Keratinocyte (primary cell): ENCODE data around the gene CLPX. TPM values are rescaled to one million over a fixed set of nuclear protein-coding genes. Genes with fewer than 3 reads are reported as not detected.

ENCODE experiments used
- DNase-seq: peaks from one replicate; pipeline ENCODE4 v3.0.0-alpha.2; 2011; ENCODE audit warnings: low read depth, missing footprints, low spot score
- FAIRE-seq: peaks from 2 replicates; lab custom pipeline; 2011; peaks lifted over from hg19 to GRCh38; lab: Jason Lieb, UNC
- H2AFZ ChIP-seq: 2 replicates; pipeline ENCODE4 v1.6.0; 2012; ENCODE audit warnings: low read length, control low read depth, inconsistent platforms; ENCODE audit not compliant: control insufficient read depth
- H3K27ac ChIP-seq: 2 replicates; pipeline ENCODE4 v1.5.1; 2011; ENCODE audit warnings: low read length; ENCODE audit not compliant: control insufficient read depth, insufficient read depth
- H3K27me3 ChIP-seq: 3 replicates; pipeline ENCODE4 v1.6.0; 2011; ENCODE audit warnings: low read length; ENCODE audit not compliant: control insufficient read depth, insufficient read depth; ENCODE audit errors: extremely low read depth
- H3K36me3 ChIP-seq, 2 experiments: 2 replicates in 1 of 2; 3 replicates in 1 of 2; pipeline ENCODE4 v1.5.1; 2011; ENCODE audit warnings: low read length in 2 of 2, mild to moderate bottlenecking in 1 of 2; ENCODE audit not compliant: control insufficient read depth in 2 of 2, insufficient read depth in 2 of 2; ENCODE audit errors: extremely low read depth in 1 of 2
- H3K4me1 ChIP-seq: 3 replicates; pipeline ENCODE4 v1.5.1; 2011; ENCODE audit warnings: low read length; ENCODE audit not compliant: control insufficient read depth, insufficient read depth; ENCODE audit errors: extremely low read depth
- H3K4me2 ChIP-seq: 3 replicates; pipeline ENCODE4 v1.6.0; 2011; ENCODE audit warnings: low read depth, low read length; ENCODE audit not compliant: control insufficient read depth, insufficient read depth; ENCODE audit errors: extremely low read depth
- H3K4me3 ChIP-seq, 3 experiments: fragments of 200-600 bp in 1 of 3; sonication (generic) in 1 of 3; 2 replicates in 2 of 3; 3 replicates in 1 of 3; pipeline ENCODE4 v1.5.1; 2011 to 2016; ENCODE audit warnings: low read length in 3 of 3, mild to moderate bottlenecking in 3 of 3, control low read depth in 2 of 3, inconsistent platforms in 1 of 3, low read depth in 1 of 3, mixed read lengths in 1 of 3, mixed run types in 1 of 3, moderate library complexity in 1 of 3; ENCODE audit not compliant: control insufficient read depth in 2 of 3, insufficient read depth in 2 of 3; ENCODE audit errors: extremely low read depth in 1 of 3
- H3K79me2 ChIP-seq: 2 replicates; pipeline ENCODE4 v1.6.0; 2012; ENCODE audit warnings: low read length; ENCODE audit not compliant: control insufficient read depth, insufficient read depth
- H3K9ac ChIP-seq: 3 replicates; pipeline ENCODE4 v1.6.0; 2011; ENCODE audit warnings: low read length; ENCODE audit not compliant: control insufficient read depth, insufficient read depth; ENCODE audit errors: extremely low read depth
- H3K9me1 ChIP-seq: 3 replicates; pipeline ENCODE4 v1.6.0; 2011; ENCODE audit warnings: low read length; ENCODE audit not compliant: control insufficient read depth, insufficient read depth; ENCODE audit errors: extremely low read depth
- H3K9me3 ChIP-seq: 2 replicates; pipeline ENCODE4 v1.5.1; 2012; ENCODE audit warnings: low read depth, low read length; ENCODE audit not compliant: control insufficient read depth
- H4K20me1 ChIP-seq: 3 replicates; pipeline ENCODE4 v1.6.0; 2011; ENCODE audit warnings: low read length; ENCODE audit not compliant: control insufficient read depth, insufficient read depth; ENCODE audit errors: extremely low read depth
- CTCF ChIP-seq, 3 experiments: IDR thresholded peaks in 1 of 3; conservative IDR thresholded peaks in 1 of 3; optimal IDR thresholded peaks in 1 of 3; 2 replicates in 2 of 3; 3 replicates in 1 of 3; pipeline versions ENCODE3 to v1.5.1; 2011; ENCODE audit warnings: low read length in 3 of 3, mild to moderate bottlenecking in 3 of 3, moderate library complexity in 2 of 3, control low read depth in 1 of 3, inconsistent platforms in 1 of 3; ENCODE audit not compliant: insufficient read depth in 2 of 3; ENCODE audit errors: extremely low read depth in 1 of 3
- EZH2 ChIP-seq: IDR thresholded peaks from one replicate; pipeline ENCODE4 v1.6.1; 2012; ENCODE audit warnings: inconsistent platforms, mild to moderate bottlenecking, low read length, moderate library complexity
- dilution Hi-C: fragments of 300-500 bp; cut with MboI; formaldehyde crosslinking; loops from one replicate; pipeline ENCODE4 v1.7.0; 2020; ENCODE audit warnings: low sequenced_read_pairs; ENCODE audit not compliant: extremely low pct_ligation_motif_present
- polyA plus RNA-seq, 5 experiments: library from polyadenylated mRNA; depleted of rRNA in 3 of 5; stranded (reverse) in 3 of 5; stranded (forward) in 1 of 5; unstranded in 1 of 5; fragments of >200 nt; gene quantifications; 1 replicate in 1 of 5; 2 replicates in 3 of 5; 3 replicates in 1 of 5; pipeline versions ENCODE4 v1.2.1 to v1.2.3, GENCODE V29; 2011 to 2012; ENCODE audit warnings: missing spikeins in 2 of 5, low read depth in 1 of 5, low replicate concordance in 1 of 5

Gene CLPX
- polyA plus RNA-seq, 1 donor (not counting 4 experiments of a cell fraction or from before 2014, with no cell fraction given) = 51.5 TPM

GRCh38 chr15:65211482-65211982 is 26.4 kb upstream of the CLPX start:
- FAIRE-seq = no peak
- no peak overlapping the region for H3K27ac ChIP-seq
- DNase-seq = no peak
- H3K4me2 ChIP-seq = no peak overlapping the region
- H3K4me3 ChIP-seq = no peak overlapping the region
- no peaks in the 10 kb centered on the region for H4K20me1 ChIP-seq
- H2AFZ ChIP-seq = no peak overlapping the region
- H3K79me2 ChIP-seq = no peaks in the 10 kb centered on the region
- no peaks in the 10 kb centered on the region for H3K36me3 ChIP-seq
- dilution Hi-C loops = no loop called here
- no peaks in the 10 kb centered on the region for H3K9me1 ChIP-seq
- no peaks in the 10 kb centered on the region for H3K4me1 ChIP-seq
- no peaks in the 10 kb centered on the region for H3K9me3 ChIP-seq
- H3K9ac ChIP-seq = no peak overlapping the region
- H3K27me3 ChIP-seq = no peaks in the 10 kb centered on the region
- TF ChIP-seq EZH2 (no peak), CTCF (optimal IDR thresholded peaks at IDR 0.05 in 1 of 3, IDR thresholded peaks at IDR 0.05 in 1 of 3, conservative IDR thresholded peaks at IDR 0.05 in 1 of 3; ENCODE audit: extremely low read depth in 1 of 3, insufficient read depth in 2 of 3, low read length in 3 of 3) (no peak)

GRCh38 chr15:65210770-65211481 is 25.8 kb upstream of the CLPX start, which contains the start of gene CILP:
Gene CILP, minus strand, starts transcription at chr15:65211473. Its CDS starts 1,718 bp downstream, at chr15:65209755.
- Histone ChIP-seq H4K20me1 (no peaks in the 10 kb centered on the region), H3K27me3 (no peaks in the 10 kb centered on the region), H3K4me1 (no peaks in the 10 kb centered on the region), H3K9me3 (no peaks in the 10 kb centered on the region), H3K79me2 (no peaks in the 10 kb centered on the region), H3K36me3 (no peaks in the 10 kb centered on the region), H3K4me2 (no peak within 1 kb of the TSS), H3K9ac (no peak within 1 kb of the TSS), H3K4me3 (no peak within 1 kb of the TSS), H3K9me1 (no peaks in the 10 kb centered on the region), H3K27ac (no peak within 1 kb of the TSS), H2AFZ (no peak within 1 kb of the TSS)
- no peak for TF ChIP-seq CTCF (optimal IDR thresholded peaks at IDR 0.05 in 1 of 3, IDR thresholded peaks at IDR 0.05 in 1 of 3, conservative IDR thresholded peaks at IDR 0.05 in 1 of 3; ENCODE audit: extremely low read depth in 1 of 3, insufficient read depth in 2 of 3, low read length in 3 of 3)
- TF ChIP-seq EZH2 = no peak
- no peak for FAIRE-seq
- no peak for DNase-seq
- dilution Hi-C loops = no loop called here
